Activated CD4-positive, alpha-beta T cell treated with anti-CD3 and anti-CD28 coated beads, Interleukin-2, amount 50 U/mL, for 48 hours (primary cell): ENCODE results near the gene TGFBR1.

Experiments used
- DNase-seq, 2 experiments: peaks; one replicate each; pipeline ENCODE4 v3.0.0-alpha.2; 2020

The TGFBR1 gene

GRCh38 chr9:99138424-99139284 is 33.7 kb downstream of the TGFBR1 start:
- DNase-seq = no peak

GRCh38 chr9:99139868-99140267 is 35.0 kb downstream of the TGFBR1 start:
- no peak for DNase-seq

DNA sequence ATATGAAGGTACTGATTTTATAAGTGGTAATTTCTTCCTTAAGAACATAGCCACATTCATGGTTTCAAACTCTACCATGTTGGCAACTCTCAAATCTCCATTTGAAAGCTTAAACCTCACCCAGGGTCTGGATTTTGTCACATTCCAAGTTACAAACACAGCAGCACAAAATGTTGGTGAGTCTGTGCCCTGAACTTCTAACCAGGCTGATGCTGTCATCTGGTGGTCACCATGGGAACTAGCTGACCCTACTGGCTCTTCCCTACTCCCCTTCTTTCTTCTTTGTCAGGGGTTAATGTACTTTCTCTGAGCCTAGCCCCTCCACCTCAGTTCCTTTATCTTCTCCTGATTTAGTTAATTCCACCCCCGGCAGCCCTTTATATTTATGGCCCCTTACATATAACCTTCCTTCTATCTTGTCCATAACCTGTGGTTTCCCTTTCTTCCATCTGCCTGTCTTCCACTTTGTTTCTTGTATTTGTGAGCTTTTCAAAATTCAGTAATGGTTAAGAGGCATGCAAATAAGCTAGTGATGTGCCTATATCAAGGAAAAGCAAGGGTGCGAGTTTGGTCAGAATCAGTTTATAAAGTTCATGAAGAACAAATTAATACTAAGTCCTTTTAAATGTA is 35.9 kb downstream of the TGFBR1 start:
- DNase-seq = peak; percentile 35 to 39

- no peak for DNase-seq
These were observed 36.9 kb downstream of the TGFBR1 start for GRCh38 chr9:99141849-99142248.

DNA sequence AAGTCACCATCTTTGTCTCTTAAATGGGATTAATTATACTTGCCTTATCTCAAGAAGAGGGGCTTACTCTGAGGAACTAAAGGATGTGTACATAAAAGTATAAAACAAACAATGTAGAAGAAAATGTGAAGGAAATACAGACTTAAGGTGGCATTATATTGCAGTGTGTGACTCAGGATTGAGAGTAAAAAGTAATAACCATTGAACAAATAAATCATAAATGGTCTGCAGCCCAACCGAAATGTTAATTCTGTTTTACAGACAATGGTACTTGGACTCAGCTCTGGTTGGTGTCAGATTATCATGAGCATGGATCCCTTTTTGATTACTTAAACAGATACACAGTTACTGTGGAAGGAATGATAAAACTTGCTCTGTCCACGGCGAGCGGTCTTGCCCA is 37.4 kb downstream of the TGFBR1 start:
- no peak for DNase-seq

- no peak for DNase-seq
These were observed 38.7 kb downstream of the TGFBR1 start for GRCh38 chr9:99143655-99144054.

GRCh38 chr9:99144966-99145365 is 40.1 kb downstream of the TGFBR1 start:
- DNase-seq = no peak

DNA sequence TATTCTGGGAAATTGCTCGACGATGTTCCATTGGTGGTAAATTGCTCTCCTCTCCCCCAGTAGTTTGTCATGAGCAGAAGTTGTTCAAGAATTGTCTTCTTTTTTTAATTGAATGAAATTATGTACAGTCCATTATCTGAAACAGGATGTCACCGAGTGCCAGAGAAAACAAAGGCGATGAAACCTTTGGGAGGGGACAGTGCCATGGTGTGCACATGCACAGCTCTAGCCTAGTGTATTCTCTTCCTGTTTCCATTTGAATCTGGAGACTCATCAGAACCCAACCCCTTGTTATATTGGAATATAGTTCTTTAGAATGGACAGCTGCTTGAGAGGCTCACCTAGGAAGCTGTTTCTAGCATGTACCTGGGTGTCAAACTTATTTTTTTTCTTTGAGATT is 41.7 kb downstream of the TGFBR1 start:
- DNase-seq = no peak

- no peak for DNase-seq
These were observed 42.3 kb downstream of the TGFBR1 start for GRCh38 chr9:99147177-99147576.

DNA sequence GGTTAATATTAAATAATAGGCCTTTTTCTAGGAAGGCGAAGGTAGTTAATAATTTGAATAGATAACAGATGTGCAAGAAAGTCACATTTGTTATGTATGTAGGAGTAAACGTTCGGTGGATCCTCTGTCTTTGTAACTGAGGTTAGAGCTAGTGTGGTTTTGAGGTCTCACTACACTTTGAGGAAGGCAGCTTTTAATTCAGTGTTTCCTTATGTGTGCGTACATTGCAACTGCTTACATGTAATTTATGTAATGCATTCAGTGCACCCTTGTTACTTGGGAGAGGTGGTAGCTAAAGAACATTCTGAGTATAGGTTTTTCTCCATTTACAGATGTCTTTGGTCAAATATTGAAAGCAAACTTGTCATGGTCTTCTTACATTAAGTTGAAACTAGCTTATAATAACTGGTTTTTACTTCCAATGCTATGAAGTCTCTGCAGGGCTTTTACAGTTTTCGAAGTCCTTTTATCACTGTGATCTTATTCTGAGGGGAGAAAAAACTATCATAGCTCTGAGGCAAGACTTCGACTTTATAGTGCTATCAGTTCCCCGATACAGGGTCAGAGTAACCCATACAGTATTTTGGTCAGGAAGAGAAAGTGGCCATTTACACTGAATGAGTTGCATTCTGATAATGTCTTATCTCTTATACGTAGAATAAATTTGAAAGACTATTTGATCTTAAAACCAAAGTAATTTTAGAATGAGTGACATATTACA is 45.7 kb downstream of the TGFBR1 start:
- no peak for DNase-seq

- DNase-seq = no peak
These were observed 49.4 kb downstream of the TGFBR1 start for GRCh38 chr9:99154356-99154755.

- no peak for DNase-seq
These were observed 50.8 kb downstream of the TGFBR1 start for GRCh38 chr9:99155736-99156135.

GRCh38 chr9:99158629-99159028 is 53.7 kb downstream of the TGFBR1 start:
- DNase-seq = no peak

- no peak for DNase-seq
These were observed 55.3 kb downstream of the TGFBR1 start for GRCh38 chr9:99160173-99160572.

GRCh38 chr9:99162759-99163364 is 57.9 kb downstream of the TGFBR1 start:
- DNase-seq = no peak

- no peak for DNase-seq
These were observed 61.2 kb downstream of the TGFBR1 start for GRCh38 chr9:99166149-99166548.

DNA sequence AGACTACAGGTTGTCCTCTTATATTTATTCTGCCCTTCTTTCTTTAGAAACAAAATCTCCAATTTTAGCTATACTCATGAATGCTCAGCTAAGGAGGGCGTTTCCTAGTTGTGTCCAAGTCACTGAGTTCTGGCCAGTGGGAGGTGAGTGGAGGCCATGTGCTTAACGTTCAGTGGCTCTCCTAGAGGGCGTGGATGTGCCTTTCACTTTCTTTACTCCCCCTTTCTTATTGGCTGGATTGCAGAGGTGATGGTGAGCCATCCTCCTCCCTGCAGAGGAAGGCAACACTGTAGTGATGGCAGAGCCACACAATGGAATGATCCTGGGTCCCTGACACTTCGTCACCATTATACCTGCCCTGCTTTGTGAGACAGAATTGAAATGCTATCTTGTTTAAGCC is 62.2 kb downstream of the TGFBR1 start:
- DNase-seq = no peak

DNA sequence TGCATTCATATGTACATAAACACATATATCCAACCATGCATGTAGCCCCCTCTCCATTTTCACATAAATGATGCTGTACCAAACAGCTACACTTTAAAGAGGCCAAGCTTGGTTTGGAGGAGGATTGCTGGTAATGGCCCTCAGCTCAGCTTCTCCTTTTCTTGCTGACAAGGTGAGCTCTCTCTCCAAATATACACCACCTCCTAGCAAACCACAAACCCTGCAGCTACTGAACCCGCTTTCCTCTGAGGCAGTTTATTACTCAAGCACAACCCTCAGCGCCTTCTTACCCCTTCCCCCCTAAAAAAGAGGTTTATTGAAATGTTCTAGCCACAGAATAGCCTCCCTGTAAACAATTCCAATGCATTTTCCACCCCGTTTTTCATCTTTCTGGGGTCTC is 62.8 kb downstream of the TGFBR1 start:
- DNase-seq = no peak

- DNase-seq = no peak
These were observed 64.2 kb downstream of the TGFBR1 start for GRCh38 chr9:99169086-99169485.

GRCh38 chr9:99169982-99170761 is 65.3 kb downstream of the TGFBR1 start:
- no peak for DNase-seq

DNA sequence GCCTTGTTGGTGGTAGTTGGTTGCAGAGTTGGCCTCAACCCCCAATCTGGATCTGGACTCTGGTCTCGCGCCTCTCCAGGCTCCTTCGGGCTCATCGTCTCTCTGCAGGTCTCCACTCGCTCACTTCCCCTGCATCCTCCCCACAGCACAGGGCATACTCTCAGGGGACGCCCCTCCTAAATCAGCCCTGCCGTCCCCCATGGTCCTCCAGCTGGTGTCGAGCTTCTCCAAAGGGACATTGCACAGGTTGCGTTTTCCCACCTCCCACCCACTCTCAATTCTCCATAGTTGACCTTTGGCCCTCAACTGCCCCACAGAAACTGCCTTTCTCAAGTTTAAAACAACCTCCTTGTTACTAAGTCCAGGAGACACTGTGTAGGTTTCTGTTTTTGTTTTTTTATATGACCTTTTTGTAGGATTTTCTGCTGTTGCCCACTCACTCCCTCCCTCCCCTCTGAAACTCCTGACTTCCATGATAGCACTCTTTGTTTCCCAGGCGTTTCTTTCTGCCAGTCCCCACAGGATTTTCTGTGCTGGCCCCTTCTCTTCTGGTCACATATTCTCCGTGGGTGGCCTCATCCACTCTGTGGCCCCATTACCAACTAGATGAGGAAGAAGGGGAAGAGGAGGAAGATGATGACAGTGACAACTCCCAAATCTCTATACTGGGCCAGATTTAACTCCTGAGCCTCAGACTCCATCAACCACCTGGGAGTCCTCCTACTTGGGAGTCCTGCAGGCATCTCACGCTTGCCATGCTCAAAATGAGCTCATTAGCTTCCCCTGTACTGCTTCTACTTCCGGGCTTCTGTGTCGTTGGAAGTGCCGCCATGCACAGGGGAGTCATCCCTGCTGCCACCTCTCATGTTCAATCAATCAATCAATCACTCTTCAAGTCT is 66.6 kb downstream of the TGFBR1 start:
- no peak for DNase-seq
